GM12865 (cell line): ENCODE measurements around the gene ATP5PF.
"Not testable (repeated sequence)": the region's sequence is repeated elsewhere in the genome, so short reads cannot be mapped to it uniquely, and the experiment has no call there.

Experiments used
- DNase-seq: peaks from one replicate; pipeline ENCODE4 v3.0.0; 2010; ENCODE audit warnings: low read depth
- H3K4me3 ChIP-seq: 2 replicates; pipeline ENCODE4 v1.5.1; 2011; ENCODE audit warnings: mild to moderate bottlenecking, low read depth, low read length, control low read depth
- TF ChIP-seq, protein P1 (sequence below): IDR thresholded peaks from 2 replicates; pipeline ENCODE4 v1.5.1; 2011; ENCODE audit warnings: low read length, control low read depth, low read depth, inconsistent platforms; ENCODE audit not compliant: insufficient read depth; ENCODE audit errors: missing control alignments

The ATP5PF gene

GRCh38 chr21:25701529-25701928, 33.2 kb downstream of the ATP5PF start:
- no peak for DNase-seq
- TF ChIP-seq, protein P1, sequence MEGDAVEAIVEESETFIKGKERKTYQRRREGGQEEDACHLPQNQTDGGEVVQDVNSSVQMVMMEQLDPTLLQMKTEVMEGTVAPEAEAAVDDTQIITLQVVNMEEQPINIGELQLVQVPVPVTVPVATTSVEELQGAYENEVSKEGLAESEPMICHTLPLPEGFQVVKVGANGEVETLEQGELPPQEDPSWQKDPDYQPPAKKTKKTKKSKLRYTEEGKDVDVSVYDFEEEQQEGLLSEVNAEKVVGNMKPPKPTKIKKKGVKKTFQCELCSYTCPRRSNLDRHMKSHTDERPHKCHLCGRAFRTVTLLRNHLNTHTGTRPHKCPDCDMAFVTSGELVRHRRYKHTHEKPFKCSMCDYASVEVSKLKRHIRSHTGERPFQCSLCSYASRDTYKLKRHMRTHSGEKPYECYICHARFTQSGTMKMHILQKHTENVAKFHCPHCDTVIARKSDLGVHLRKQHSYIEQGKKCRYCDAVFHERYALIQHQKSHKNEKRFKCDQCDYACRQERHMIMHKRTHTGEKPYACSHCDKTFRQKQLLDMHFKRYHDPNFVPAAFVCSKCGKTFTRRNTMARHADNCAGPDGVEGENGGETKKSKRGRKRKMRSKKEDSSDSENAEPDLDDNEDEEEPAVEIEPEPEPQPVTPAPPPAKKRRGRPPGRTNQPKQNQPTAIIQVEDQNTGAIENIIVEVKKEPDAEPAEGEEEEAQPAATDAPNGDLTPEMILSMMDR: no peak
- no peak overlapping the region for H3K4me3 ChIP-seq

DNA sequence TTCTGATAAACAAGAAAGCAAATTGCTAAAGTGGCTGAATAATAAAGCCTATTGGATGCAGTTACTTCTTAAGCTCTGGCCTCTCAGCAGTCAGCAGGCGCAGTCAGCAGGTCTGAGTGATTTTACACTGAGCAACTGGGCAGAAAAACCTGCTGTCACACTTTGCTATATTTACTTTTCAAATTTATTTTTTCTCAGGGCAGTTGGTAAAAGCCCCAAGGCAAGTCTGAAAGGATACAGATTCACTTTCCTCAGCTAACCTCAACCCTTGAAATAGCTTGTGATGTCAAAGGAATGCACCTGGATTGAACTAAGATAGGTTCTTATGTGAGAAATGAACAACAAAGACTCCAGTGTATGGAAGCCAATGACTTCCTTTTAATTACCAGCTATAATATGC, 34.0 kb downstream of the ATP5PF start:
- no peak for DNase-seq
- TF ChIP-seq, protein P1: no peak
- no peak overlapping the region for H3K4me3 ChIP-seq

DNA sequence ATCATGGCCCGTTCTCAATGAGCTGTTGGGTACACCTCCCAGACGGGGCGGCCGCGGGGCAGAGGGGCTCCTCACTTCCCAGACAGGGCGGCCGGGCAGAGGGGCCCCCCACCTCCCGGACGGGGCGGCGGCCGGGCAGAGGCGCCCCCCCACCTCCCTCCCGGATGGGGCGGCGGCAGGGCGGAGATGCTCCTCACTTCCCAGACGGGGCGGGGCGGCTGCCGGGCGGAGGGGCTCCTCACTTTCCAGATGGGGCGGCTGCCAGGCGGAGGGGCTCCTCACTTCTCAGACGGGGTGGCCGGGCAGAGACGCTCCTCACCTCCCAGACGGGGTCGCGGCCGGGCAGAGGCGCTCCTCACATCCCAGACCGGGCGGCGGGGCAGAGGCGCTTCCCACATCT, 39.2 kb downstream of the ATP5PF start:
- DNase-seq, H3K4me3 ChIP-seq: not testable (repeated sequence)

DNA sequence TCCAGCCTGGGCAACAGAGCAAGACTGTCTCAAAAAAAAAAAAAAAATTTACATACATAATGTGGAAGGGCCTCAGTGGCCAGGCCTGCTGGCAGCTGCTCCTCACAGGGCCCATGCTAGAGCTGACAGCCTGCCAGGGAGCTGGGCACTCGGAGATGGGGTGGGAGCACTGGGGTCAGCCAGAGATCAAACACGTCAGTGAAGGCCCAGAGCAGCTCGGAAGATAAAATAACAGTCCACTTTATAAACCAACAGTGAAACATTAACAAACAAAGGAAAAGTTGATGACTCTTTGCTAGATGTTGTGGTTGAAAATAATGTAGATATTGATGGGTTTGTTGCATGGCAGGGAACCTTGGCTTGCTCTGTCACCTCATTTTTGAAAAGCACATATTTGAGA, 42.7 kb downstream of the ATP5PF start:
- H3K4me3 ChIP-seq: no peak overlapping the region
- TF ChIP-seq, protein P1: no peak
- DNase-seq: no peak

GRCh38 chr21:25689226-25689625, 45.5 kb downstream of the ATP5PF start:
- TF ChIP-seq, protein P1: no peak
- no peak overlapping the region for H3K4me3 ChIP-seq
- no peak for DNase-seq

GRCh38 chr21:25688275-25689155, 46.2 kb downstream of the ATP5PF start:
- TF ChIP-seq, protein P1: no peak
- DNase-seq: no peak
- no peak overlapping the region for H3K4me3 ChIP-seq

DNA sequence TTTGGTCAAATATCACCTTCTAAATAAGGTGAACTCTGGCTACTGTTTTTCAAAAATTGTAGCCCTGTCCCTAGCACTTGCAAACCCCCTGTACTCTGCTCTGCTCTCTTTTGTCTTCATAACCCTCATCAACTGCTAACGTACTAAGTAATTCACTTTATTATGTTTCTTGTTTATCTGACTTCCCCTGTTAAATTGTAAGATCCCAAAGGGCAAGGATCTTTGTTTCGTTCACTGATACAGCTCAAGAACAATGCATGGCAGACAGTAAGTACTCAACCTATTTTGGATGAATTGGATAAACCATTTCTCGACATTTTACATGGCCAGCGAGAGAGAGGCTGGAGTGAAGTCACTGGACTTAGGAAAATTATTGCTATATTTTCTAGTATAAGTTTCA, 46.9 kb downstream of the ATP5PF start:
- no peak for DNase-seq
- TF ChIP-seq, protein P1: no peak
- no peak overlapping the region for H3K4me3 ChIP-seq
